Suprapubic skin (tissue), 4 donors: Measurements from ENCODE around the gene TBL1Y.

Experiments used
- POLR2A ChIP-seq, 2 donors: fragments of 450-650 bp; IDR thresholded peaks; one replicate each; pipeline ENCODE4 v1.6.1; 2017; ENCODE audit warnings: antibody characterized with exemption in 2 of 2, mild to moderate bottlenecking in 2 of 2, moderate library complexity in 2 of 2
- POLR2AphosphoS5 ChIP-seq, 3 donors: sonication (generic); formaldehyde crosslinking; IDR thresholded peaks; one replicate each; pipeline ENCODE4 v1.6.1; 2017; ENCODE audit warnings: antibody characterized with exemption in 3 of 3
- TF ChIP-seq, protein P1 (sequence below), 2 donors: fragments of 200-600 bp in 1 of 2; fragments of 450-650 bp in 1 of 2; sonication (generic) in 1 of 2; IDR thresholded peaks; one replicate each; pipeline ENCODE4 v1.5.1; 2016 to 2019; ENCODE audit warnings: antibody characterized with exemption in 2 of 2, mild to moderate bottlenecking in 1 of 2, moderate library complexity in 1 of 2

- no peak for TF ChIP-seq POLR2A (IDR thresholded peaks at IDR 0.05)
- TF ChIP-seq, protein P1, sequence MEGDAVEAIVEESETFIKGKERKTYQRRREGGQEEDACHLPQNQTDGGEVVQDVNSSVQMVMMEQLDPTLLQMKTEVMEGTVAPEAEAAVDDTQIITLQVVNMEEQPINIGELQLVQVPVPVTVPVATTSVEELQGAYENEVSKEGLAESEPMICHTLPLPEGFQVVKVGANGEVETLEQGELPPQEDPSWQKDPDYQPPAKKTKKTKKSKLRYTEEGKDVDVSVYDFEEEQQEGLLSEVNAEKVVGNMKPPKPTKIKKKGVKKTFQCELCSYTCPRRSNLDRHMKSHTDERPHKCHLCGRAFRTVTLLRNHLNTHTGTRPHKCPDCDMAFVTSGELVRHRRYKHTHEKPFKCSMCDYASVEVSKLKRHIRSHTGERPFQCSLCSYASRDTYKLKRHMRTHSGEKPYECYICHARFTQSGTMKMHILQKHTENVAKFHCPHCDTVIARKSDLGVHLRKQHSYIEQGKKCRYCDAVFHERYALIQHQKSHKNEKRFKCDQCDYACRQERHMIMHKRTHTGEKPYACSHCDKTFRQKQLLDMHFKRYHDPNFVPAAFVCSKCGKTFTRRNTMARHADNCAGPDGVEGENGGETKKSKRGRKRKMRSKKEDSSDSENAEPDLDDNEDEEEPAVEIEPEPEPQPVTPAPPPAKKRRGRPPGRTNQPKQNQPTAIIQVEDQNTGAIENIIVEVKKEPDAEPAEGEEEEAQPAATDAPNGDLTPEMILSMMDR (IDR thresholded peaks at IDR 0.05): no peak
- no peak for TF ChIP-seq POLR2AphosphoS5 (IDR thresholded peaks at IDR 0.05)
Measured at GRCh38 chrY:6983221-6983620, 72.7 kb downstream of the TBL1Y start.
